Nephron (organoid): ENCODE results near the gene BIRC2.
A peak's percentile ranks its signal among the peaks of the same experiment; 100 is the strongest.

Source experiments
- H3K27ac Mint-ChIP-seq, 3 experiments: 2 replicates each; pipeline ENCODE4 v1.8.0; 2020; ENCODE audit warnings: mixed read lengths in 3 of 3, mild to moderate bottlenecking in 2 of 3, moderate library complexity in 1 of 3
- H3K27me3 Mint-ChIP-seq: 2 replicates; pipeline ENCODE4 v1.8.0; 2021; ENCODE audit warnings: low read depth, mild to moderate bottlenecking, moderate library complexity, mixed read lengths
- H3K36me3 Mint-ChIP-seq: 2 replicates; pipeline ENCODE4 v1.8.0; 2020; ENCODE audit warnings: low read depth, mixed read lengths
- H3K4me1 Mint-ChIP-seq: 2 replicates; pipeline ENCODE4 v1.8.0; 2020; ENCODE audit warnings: mixed read lengths
- H3K4me3 Mint-ChIP-seq, 3 experiments: 2 replicates each; pipeline ENCODE4 v1.8.0; 2020; ENCODE audit warnings: mild to moderate bottlenecking in 3 of 3, mixed read lengths in 3 of 3, moderate library complexity in 2 of 3
- H3K9me3 Mint-ChIP-seq: 2 replicates; pipeline ENCODE4 v1.8.0; 2020; ENCODE audit warnings: mixed read lengths
- TF ChIP-seq, protein P1 (sequence below), 3 experiments: fragments of 200-600 bp; sonication (generic); IDR thresholded peaks; one replicate each; pipeline ENCODE4 v1.5.0; 2021; ENCODE audit warnings: antibody characterized with exemption in 3 of 3; ENCODE audit not compliant: unreplicated experiment in 3 of 3

The BIRC2 gene

DNA sequence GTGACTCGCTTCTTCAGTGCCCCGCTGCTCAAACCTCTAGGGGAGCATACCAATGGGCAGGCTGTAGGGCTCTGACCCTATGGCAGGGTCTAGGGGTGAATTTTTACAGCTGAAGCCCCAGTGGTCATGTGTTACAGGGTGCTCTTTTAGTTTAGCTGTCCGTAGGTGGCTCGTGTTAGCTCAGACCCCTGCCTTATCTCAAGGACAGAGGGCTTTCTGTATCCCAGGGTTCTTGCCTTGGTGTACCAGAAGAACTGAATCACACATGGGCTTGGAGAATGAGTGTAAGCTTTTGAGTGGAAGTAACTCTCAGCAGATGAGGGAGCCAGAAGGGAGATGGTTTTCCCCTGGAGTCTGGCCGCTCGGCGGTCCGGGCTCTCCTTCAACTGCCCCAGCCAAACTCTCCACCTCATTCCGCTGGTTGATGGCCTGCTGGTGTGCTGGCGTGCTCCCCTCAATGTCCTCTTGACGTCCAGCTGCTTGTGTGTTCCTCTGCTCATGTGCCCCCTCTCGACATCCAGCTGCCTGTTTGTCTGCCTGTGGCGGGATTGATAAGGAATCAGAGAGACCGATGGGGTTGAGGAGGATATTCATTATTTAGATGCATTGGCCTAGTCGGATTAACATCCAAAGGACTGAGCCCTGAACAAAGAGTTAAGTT lies 37.5 kb downstream of the BIRC2 start:
- Mint-ChIP-seq H3K36me3 (peaks cover 77% of the 10 kb centered on the region), H3K4me1 (peaks cover 22% of the 10 kb centered on the region), H3K4me3 (no peak overlapping the region), H3K9me3 (no peaks in the 10 kb centered on the region), H3K27me3 (no peaks in the 10 kb centered on the region), H3K27ac (peak overlapping the region; percentile 87 to 96 (median 95))
- TF ChIP-seq, protein P1, sequence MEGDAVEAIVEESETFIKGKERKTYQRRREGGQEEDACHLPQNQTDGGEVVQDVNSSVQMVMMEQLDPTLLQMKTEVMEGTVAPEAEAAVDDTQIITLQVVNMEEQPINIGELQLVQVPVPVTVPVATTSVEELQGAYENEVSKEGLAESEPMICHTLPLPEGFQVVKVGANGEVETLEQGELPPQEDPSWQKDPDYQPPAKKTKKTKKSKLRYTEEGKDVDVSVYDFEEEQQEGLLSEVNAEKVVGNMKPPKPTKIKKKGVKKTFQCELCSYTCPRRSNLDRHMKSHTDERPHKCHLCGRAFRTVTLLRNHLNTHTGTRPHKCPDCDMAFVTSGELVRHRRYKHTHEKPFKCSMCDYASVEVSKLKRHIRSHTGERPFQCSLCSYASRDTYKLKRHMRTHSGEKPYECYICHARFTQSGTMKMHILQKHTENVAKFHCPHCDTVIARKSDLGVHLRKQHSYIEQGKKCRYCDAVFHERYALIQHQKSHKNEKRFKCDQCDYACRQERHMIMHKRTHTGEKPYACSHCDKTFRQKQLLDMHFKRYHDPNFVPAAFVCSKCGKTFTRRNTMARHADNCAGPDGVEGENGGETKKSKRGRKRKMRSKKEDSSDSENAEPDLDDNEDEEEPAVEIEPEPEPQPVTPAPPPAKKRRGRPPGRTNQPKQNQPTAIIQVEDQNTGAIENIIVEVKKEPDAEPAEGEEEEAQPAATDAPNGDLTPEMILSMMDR (IDR thresholded peaks at IDR 0.05; ENCODE audit: unreplicated experiment in 3 of 3): no peak

DNA sequence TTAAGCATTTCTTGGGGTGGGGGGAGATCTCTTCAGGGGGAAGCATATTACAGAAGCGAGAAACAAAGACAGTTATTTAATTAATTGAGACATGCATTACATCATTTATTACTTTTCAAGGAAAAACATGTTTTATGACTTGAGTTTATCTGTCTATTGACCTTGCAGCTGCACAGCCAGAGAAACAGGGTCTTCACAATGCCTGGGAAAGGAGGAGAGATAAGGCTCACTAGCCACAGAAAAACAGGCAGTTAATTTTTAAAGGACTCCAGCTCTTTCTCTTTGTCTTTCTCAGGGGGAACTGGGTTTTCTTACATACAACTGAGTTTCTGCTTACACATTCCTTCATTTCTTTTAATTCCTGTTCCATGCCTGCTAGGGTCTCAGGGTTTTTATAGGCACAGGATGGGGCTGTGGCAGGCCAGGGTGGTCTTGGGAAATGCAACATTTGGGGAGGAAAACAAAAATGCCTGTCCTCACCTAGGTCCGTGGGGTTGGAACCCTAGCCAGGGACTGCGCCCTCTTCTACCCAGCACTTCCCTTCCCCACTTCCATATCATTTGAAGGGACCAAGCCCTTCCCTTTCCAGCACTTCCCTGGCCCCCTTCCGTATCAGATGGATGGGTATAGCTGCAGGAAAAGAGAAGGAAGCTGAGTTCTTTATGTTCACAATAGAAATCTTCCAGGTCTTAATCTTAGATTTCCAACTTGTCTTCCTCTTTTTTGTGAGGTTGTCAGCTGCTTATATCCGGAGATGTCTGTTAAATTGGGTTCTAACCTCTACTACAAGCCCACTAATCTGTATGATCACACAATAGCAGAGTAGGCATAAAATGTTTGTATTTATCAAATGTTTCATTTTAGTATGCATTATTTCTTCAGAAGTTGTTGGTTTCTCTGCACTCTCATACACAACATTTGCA lies 38.3 kb downstream of the BIRC2 start:
- Mint-ChIP-seq H3K27me3 (no peaks in the 10 kb centered on the region), H3K36me3 (peaks cover 72% of the 10 kb centered on the region), H3K4me1 (peaks cover 22% of the 10 kb centered on the region), H3K9me3 (no peaks in the 10 kb centered on the region), H3K27ac (peak overlapping the region; percentile 87 to 96 (median 95)), H3K4me3 (no peak overlapping the region)
- TF ChIP-seq, protein P1 (IDR thresholded peaks at IDR 0.05; ENCODE audit: unreplicated experiment in 3 of 3): no peak

DNA sequence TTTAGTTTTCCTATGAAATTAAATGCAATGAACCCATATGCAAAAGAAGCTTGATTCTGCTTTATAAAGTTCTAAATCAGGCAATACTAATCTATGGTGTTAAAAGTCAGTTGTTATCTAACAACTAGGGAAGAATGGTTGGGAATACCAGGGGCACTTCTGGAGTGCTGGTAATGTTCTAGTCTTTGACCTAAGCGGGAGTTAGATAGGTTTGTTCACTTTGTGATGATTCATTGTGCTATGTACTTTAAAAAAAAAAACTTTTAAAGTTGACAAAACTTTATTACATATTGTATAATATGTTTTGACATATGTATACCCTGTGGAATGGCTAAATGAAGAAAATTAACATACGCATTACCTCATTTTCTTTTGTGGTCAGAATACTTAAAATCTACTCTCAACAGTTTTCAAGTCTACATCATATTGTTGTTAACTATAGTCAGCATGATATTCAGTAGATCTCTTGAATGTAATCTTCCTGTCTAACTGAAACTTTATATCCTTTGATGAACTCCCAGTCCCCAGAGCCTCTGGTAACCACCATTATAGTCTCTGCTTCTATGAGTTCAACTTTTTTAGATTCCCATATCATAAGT lies 39.2 kb downstream of the BIRC2 start:
- H3K36me3 Mint-ChIP-seq: peaks cover 68% of the 10 kb centered on the region
- no peak overlapping the region for H3K4me3 Mint-ChIP-seq
- TF ChIP-seq, protein P1 (IDR thresholded peaks at IDR 0.05; ENCODE audit: unreplicated experiment in 3 of 3): no peak
- H3K27me3 Mint-ChIP-seq: no peaks in the 10 kb centered on the region
- peak overlapping the region; percentile 87 to 96 (median 95) for H3K27ac Mint-ChIP-seq
- no peaks in the 10 kb centered on the region for H3K9me3 Mint-ChIP-seq
- peaks cover 22% of the 10 kb centered on the region for H3K4me1 Mint-ChIP-seq

DNA sequence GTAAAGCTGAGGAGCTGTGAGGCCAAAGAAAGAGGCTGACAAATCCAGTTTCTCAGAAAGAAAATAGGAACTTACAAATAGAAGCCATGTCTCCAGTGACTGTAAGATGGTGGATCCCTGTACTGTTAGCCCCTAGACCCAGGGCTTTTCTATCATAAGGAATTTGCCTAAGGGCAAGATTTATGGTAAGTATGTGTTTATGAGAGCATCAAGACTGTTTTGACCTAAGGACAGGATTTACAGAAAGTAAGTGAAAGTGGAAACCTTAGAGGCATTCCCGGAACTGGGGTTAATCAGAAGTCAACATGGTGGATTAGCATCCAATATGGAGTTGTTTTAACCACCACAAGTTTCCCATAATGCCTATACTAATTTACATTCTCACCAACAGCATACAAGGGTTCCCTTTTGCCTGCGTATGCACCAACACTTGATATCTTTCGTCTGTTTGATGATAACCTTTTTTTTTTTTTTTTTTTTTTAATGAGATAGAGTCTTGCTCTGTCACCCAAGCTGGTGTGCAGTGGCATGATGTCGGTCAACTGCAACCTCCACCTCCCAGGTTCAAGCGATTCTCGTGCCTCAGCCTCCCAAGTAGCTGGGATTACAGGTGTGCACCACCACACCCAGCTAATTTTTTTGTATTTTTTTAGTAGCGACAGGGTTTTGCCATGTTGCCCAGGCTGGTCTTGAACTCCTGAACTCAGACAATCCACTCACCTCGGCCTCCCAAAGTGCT lies 40.2 kb downstream of the BIRC2 start:
- Mint-ChIP-seq H3K9me3 (no peaks in the 10 kb centered on the region), H3K36me3 (peaks cover 62% of the 10 kb centered on the region)

DNA sequence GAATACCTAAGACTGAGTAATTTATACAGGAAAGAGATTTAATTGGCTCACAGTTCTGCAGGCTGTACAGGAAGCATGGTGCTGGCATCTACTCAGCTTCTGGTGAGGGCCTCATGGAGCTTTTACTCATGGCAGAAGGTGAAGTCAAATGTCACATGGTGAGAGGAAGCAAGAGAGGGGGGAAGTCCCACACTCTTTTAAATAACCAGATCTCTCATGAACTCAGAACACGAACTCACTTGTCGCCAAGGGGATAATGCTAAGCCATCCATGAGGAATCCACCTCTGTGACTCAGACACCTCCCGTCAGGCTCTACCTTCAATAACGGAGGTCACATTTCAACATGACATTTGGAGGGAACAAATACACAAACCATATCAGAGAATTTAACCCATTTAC lies 42.2 kb downstream of the BIRC2 start:
- Mint-ChIP-seq H3K4me3 (no peak overlapping the region), H3K27ac (no peak overlapping the region), H3K4me1 (peaks cover 11% of the 10 kb centered on the region), H3K36me3 (peaks cover 60% of the 10 kb centered on the region), H3K9me3 (no peaks in the 10 kb centered on the region), H3K27me3 (no peaks in the 10 kb centered on the region)
- TF ChIP-seq, protein P1 (IDR thresholded peaks at IDR 0.05; ENCODE audit: unreplicated experiment in 3 of 3): no peak

More for the DNA sequence above, 40.2 kb downstream of the BIRC2 start:
- Mint-ChIP-seq H3K27me3 (no peaks in the 10 kb centered on the region), H3K27ac (peak overlapping the region in 1 of 3 experiments; percentile 95), H3K4me3 (no peak overlapping the region), H3K4me1 (peaks cover 22% of the 10 kb centered on the region)
- TF ChIP-seq, protein P1 (IDR thresholded peaks at IDR 0.05; ENCODE audit: unreplicated experiment in 3 of 3): no peak
